Hematopoietic multipotent progenitor cell treated with erythropoietin and hydrocortisone succinate and interleukin-3 and kit ligand, for 8 days (in vitro differentiated cells): ENCODE measurements around the gene STK17A.
"Not testable (repeated sequence)": the region's sequence is repeated elsewhere in the genome, so short reads cannot be mapped to it uniquely, and the experiment has no call there.

Experiments
- DNase-seq: peaks from one replicate; pipeline ENCODE4 v3.0.0-alpha.2; 2015

The STK17A gene

GRCh38 chr7:43569424-43569823 is 13.5 kb upstream of the STK17A start:
- DNase-seq: no peak

- no peak for DNase-seq
These were observed 12.1 kb upstream of the STK17A start for GRCh38 chr7:43570688-43571365.

- DNase-seq: peak; percentile 82
These were observed 10.3 kb upstream of the STK17A start for GRCh38 chr7:43572516-43573049.

GRCh38 chr7:43573832-43574231 is 9.1 kb upstream of the STK17A start:
- DNase-seq: not testable (repeated sequence)

- DNase-seq: no peak
These were observed 7.4 kb upstream of the STK17A start for GRCh38 chr7:43575506-43575905.

GRCh38 chr7:43576241-43576640 is 6.7 kb upstream of the STK17A start:
- DNase-seq: no peak

GRCh38 chr7:43577485-43577951 is 5.4 kb upstream of the STK17A start:
- peak; percentile 97 for DNase-seq

- DNase-seq: peak; percentile 91
These were observed 701 bp downstream of the STK17A start for GRCh38 chr7:43583424-43584194.

GRCh38 chr7:43584195-43584586 is 1.3 kb downstream of the STK17A start:
- DNase-seq: peak; percentile 42

- not testable (repeated sequence) for DNase-seq
These were observed 1.8 kb downstream of the STK17A start for GRCh38 chr7:43584733-43585132.

- DNase-seq: peak; percentile 35
These were observed 2.7 kb downstream of the STK17A start for GRCh38 chr7:43585562-43585961.

- no peak for DNase-seq
These were observed 3.5 kb downstream of the STK17A start for GRCh38 chr7:43586251-43586900.

- DNase-seq: no peak
These were observed 5.7 kb downstream of the STK17A start for GRCh38 chr7:43588477-43589132.

- DNase-seq: no peak
These were observed 6.2 kb downstream of the STK17A start for GRCh38 chr7:43589133-43589478.

- no peak for DNase-seq
These were observed 6.8 kb downstream of the STK17A start for GRCh38 chr7:43589728-43590127.

GRCh38 chr7:43590862-43591557 is 8.1 kb downstream of the STK17A start:
- DNase-seq: no peak

- no peak for DNase-seq
These were observed 8.8 kb downstream of the STK17A start for GRCh38 chr7:43591558-43592180.

GRCh38 chr7:43592326-43592725 is 9.4 kb downstream of the STK17A start:
- no peak for DNase-seq

GRCh38 chr7:43593010-43593409 is 10.1 kb downstream of the STK17A start:
- no peak for DNase-seq

- DNase-seq: no peak
These were observed 11.1 kb downstream of the STK17A start for GRCh38 chr7:43594020-43594419.

- not testable (repeated sequence) for DNase-seq
These were observed 13.5 kb downstream of the STK17A start for GRCh38 chr7:43596426-43596825.

GRCh38 chr7:43600056-43600455 is 17.1 kb downstream of the STK17A start:
- DNase-seq: no peak
